Measurements from ENCODE around the gene KSR2. TPM values are rescaled to one million over a fixed set of nuclear protein-coding genes. Genes with fewer than 3 reads are reported as not detected.
A peak's percentile ranks its signal among the peaks of the same experiment; 100 is the strongest.

The KSR2 gene
- total and polyA plus RNA-seq, 7 donors = under 0.01 to 0.04 (median 0.02) TPM; not detected in 2

DNA sequence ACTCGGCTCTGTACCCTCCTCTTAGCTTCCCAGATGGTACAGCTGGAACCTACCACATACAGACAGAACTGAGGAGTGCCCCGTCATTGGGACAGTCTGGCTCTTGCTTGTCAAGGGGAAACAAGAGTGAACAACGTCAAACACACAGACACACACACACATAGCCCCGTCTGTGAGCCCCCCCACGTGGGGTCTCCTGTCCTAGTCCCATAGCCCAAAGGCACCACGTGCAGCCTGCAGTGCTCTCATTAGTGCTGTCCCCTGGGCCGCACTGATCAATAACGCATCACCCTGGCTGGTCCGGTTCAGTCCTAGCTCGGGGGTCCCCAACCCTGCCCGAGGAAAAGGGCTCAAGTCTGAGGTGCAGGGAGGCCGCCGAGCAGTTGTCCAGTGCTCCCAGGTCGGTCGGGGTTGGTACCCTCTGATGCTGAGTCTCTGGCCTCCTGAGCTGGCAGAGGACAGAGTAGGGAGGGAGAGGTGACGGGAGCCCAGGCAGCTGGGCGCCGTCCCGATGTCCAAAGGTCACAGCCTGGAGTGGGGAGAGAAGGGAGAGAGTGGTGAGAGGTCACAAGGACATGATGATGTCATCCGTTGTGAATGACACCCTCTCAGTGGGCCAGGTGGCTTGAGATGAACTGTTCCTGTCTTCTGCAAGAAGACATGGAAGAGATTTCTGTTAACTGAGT lies 502.0 kb downstream of the KSR2 start:
- TF ChIP-seq CTCF (IDR thresholded peaks at IDR 0.05) = no peak
- Histone ChIP-seq H3K27ac (no peak overlapping the region), H3K4me3 (no peak overlapping the region), H3K36me3 (ENCODE audit: insufficient read depth in 1 of 2, low read depth in 1 of 2) (no peaks in the 10 kb centered on the region), H3K9me3 (peaks cover 6% of the 10 kb centered on the region), H3K27me3 (ENCODE audit: insufficient read depth in 3 of 3, low read length in 2 of 3) (no peaks in the 10 kb centered on the region), H3K4me1 (no peaks in the 10 kb centered on the region)
- intact Hi-C loops (cut with DNase I) = no loop called here
- DNase-seq = no peak
- peak in 3 of 4 donors; percentile 19 to 68 (median 40) for ATAC-seq
- WGBS, 3 donors = 57 to 61% (median 58%) methylated on average over 20 of the region's 20 CpGs

- 91 to 100% (median 91%) methylated on average over 3 of the region's 3 CpGs for WGBS, 3 donors
These were observed 507.1 kb downstream of the KSR2 start for GRCh38 chr12:117461732-117462131.

DNA sequence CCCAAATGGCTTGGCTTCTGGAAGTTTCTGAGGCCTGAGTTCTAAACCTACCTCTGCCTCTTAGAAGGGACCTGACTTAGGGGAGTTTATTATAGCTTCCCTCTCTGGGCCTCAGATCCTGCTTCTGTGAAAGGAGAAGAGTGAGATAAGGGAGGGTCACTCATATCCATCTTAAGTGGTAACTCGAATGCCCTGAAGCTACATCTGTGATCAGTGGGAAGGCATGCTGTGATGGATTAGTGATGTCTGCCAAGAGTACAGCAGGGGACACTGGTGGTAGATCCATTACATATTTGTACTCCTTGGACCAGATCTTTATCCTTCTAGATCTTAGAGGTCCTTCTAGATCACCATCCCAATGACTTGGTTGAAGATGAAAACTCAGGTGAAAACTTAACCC lies 509.6 kb downstream of the KSR2 start:
- Histone ChIP-seq H3K27me3 (ENCODE audit: insufficient read depth in 3 of 3, low read length in 2 of 3) (no peaks in the 10 kb centered on the region), H3K27ac (no peak overlapping the region), H3K4me3 (no peak overlapping the region), H3K36me3 (ENCODE audit: insufficient read depth in 1 of 2, low read depth in 1 of 2) (no peaks in the 10 kb centered on the region), H3K9me3 (no peaks in the 10 kb centered on the region), H3K4me1 (no peaks in the 10 kb centered on the region)
- 92 to 96% (median 93%) methylated on average over 1 of the region's 1 CpG for WGBS, 3 donors
- DNase-seq (no peak), ATAC-seq (no peak)
- intact Hi-C loops (cut with DNase I) = loop anchor here in 1 of 2 donors (5.0 kb wide), 1 partner anchor 133 kb away; no protein-coding TSS in a partner anchor
- TF ChIP-seq CTCF (IDR thresholded peaks at IDR 0.05) = no peak

More at GRCh38 chr12:117461732-117462131, 507.1 kb downstream of the KSR2 start:
- Histone ChIP-seq H3K9me3 (no peaks in the 10 kb centered on the region), H3K4me1 (no peaks in the 10 kb centered on the region), H3K27me3 (ENCODE audit: insufficient read depth in 3 of 3, low read length in 2 of 3) (no peaks in the 10 kb centered on the region), H3K36me3 (ENCODE audit: insufficient read depth in 1 of 2, low read depth in 1 of 2) (no peaks in the 10 kb centered on the region), H3K4me3 (no peak overlapping the region), H3K27ac (no peak overlapping the region)
- no peak for TF ChIP-seq CTCF (IDR thresholded peaks at IDR 0.05)
- intact Hi-C loops (cut with DNase I) = no loop called here
- DNase-seq (no peak), ATAC-seq (no peak)

GRCh38 chr12:117457189-117457588 lies 511.6 kb downstream of the KSR2 start:
- no peaks in the 10 kb centered on the region for H3K27me3 ChIP-seq (ENCODE audit: insufficient read depth in 3 of 3, low read length in 2 of 3)
- DNase-seq (no peak), ATAC-seq (peak in 1 of 4 donors; percentile 65)
- WGBS, 3 donors = 23 to 67% (median 36%) methylated on average over 3 of the region's 3 CpGs
- H3K4me1 ChIP-seq = no peaks in the 10 kb centered on the region
- H3K4me3 ChIP-seq = no peak overlapping the region
- H3K36me3 ChIP-seq (ENCODE audit: insufficient read depth in 1 of 2, low read depth in 1 of 2) = no peaks in the 10 kb centered on the region
- no peaks in the 10 kb centered on the region for H3K9me3 ChIP-seq
- TF ChIP-seq CTCF (IDR thresholded peaks at IDR 0.05) = no peak
- intact Hi-C loops (cut with DNase I) = loop anchor here in 1 of 2 donors (5.0 kb wide), 1 partner anchor 135 kb away; no protein-coding TSS in a partner anchor
- no peak overlapping the region for H3K27ac ChIP-seq

All from psoas muscle (tissue), 8 donors.